K562 (cell line): ENCODE data around the gene ZNF32. TPM values are rescaled to one million over a fixed set of nuclear protein-coding genes. Genes with fewer than 3 reads are reported as not detected.
A peak's percentile ranks its signal among the peaks of the same experiment; 100 is the strongest.

ENCODE experiments used
- CXXC5 ChIP-seq: fragments of 250-450 bp; sonication (Bioruptor Pico); IDR thresholded peaks from 2 replicates; pipeline ENCODE4 v1.8.0; 2022; ENCODE audit warnings: inconsistent platforms, mild to moderate bottlenecking, moderate library complexity
- GABPA ChIP-seq: fragments of 200-800 bp; sonication (Bioruptor generic); conservative IDR thresholded peaks from 2 replicates; pipeline ENCODE4 v1.6.1; 2016; ENCODE audit warnings: low read depth, missing genetic modification characterization, missing compliant biosample characterization
- HNRNPL ChIP-seq: fragments of 200-400 bp; formaldehyde crosslinking; IDR thresholded peaks from 2 replicates; pipeline ENCODE4 v1.6.1; 2017; ENCODE audit warnings: low read depth, mild to moderate bottlenecking, low read length
- PHF8 ChIP-seq: fragments of 200-600 bp; sonication (generic); IDR thresholded peaks from 2 replicates; pipeline ENCODE4 v1.6.1; 2012; ENCODE audit warnings: mixed run types, mild to moderate bottlenecking, inconsistent platforms, low read length, moderate library complexity, borderline replicate concordance
- POLR2B ChIP-seq: fragments of 450-650 bp; IDR thresholded peaks from 2 replicates; pipeline ENCODE4 v1.6.1; 2018; ENCODE audit warnings: low read depth; ENCODE audit not compliant: partially characterized antibody
- POU5F1 ChIP-seq: fragments of 150-350 bp; IDR thresholded peaks from 2 replicates; pipeline ENCODE4 v1.6.1; 2014; ENCODE audit warnings: borderline replicate concordance, low read length, low read depth, mild to moderate bottlenecking; ENCODE audit not compliant: partially characterized antibody
- RAD21 ChIP-seq, 2 experiments: fragments of 250-450 bp in 1 of 2; fragments of 450-650 bp in 1 of 2; sonication (Bioruptor Pico) in 1 of 2; formaldehyde crosslinking in 1 of 2; IDR thresholded peaks in 1 of 2; conservative IDR thresholded peaks in 1 of 2; 2 replicates each; pipeline versions ENCODE4 v1.4.0 to v1.8.0; 2020 to 2022; ENCODE audit warnings: mild to moderate bottlenecking in 2 of 2, moderate library complexity in 1 of 2
- STAT5A ChIP-seq: IDR thresholded peaks from 2 replicates; pipeline ENCODE4 v1.6.1; 2012; ENCODE audit warnings: low read length, inconsistent platforms, borderline replicate concordance
- SUPT5H ChIP-seq: fragments of 450-650 bp; IDR thresholded peaks from 2 replicates; pipeline ENCODE4 v1.6.1; 2016
- ZEB2 ChIP-seq: fragments of 450-650 bp; IDR thresholded peaks from 2 replicates; pipeline ENCODE4 v1.6.1; 2016
- polyA plus RNA-seq, 8 experiments: library from polyadenylated mRNA; depleted of rRNA in 4 of 8; stranded (reverse) in 5 of 8; unstranded in 3 of 8; fragments of >200 nt; fragmentation: Nextera tagmentation in 2 of 8; fragmentation: Illumina TruSeq in 1 of 8; extraction: Ambion mirVana in 2 of 8; extraction: Trizol in 1 of 8; gene quantifications; 2 replicates each; pipeline versions ENCODE4 v1.2.1 to v1.2.3, GENCODE V29; 2011 to 2014; ENCODE audit warnings: inconsistent platforms in 1 of 8, missing spikeins in 1 of 8
- total RNA-seq, 7 experiments: library from RNA; depleted of rRNA in 6 of 7; stranded (reverse); fragments of >200 nt in 6 of 7; fragmentation: Illumina TruSeq in 2 of 7; extraction: Trizol in 2 of 7; gene quantifications; 2 replicates each; pipeline versions ENCODE4 v1.2.1 to v1.2.3, GENCODE V29; 2011 to 2021; ENCODE audit warnings: low replicate concordance in 1 of 7
- TF ChIP-seq, protein P1 (sequence below): sonication (generic); formaldehyde crosslinking; IDR thresholded peaks from 2 replicates; pipeline ENCODE4 v1.8.0; 2022; ENCODE audit warnings: mild to moderate bottlenecking, missing genetic modification reagents, borderline replicate concordance
- TF ChIP-seq, protein P2 (sequence below): fragments of 150-350 bp; conservative IDR thresholded peaks from 2 replicates; pipeline ENCODE4 v1.6.1; 2014; ENCODE audit warnings: low read length
- TF ChIP-seq, protein P3 (sequence below): IDR thresholded peaks from 2 replicates; pipeline ENCODE4 v1.6.1; 2011; ENCODE audit warnings: borderline replicate concordance, low read depth, mild to moderate bottlenecking, moderate library complexity, low read length; ENCODE audit not compliant: insufficient read depth, poor library complexity, severe bottlenecking
- TF ChIP-seq, protein P4 (sequence below), 3 experiments: fragments of 200-800 bp in 1 of 3; fragments of 250-450 bp in 1 of 3; fragments of 450-650 bp in 1 of 3; sonication (Bioruptor Pico) in 1 of 3; sonication (Bioruptor generic) in 1 of 3; formaldehyde crosslinking in 1 of 3; IDR thresholded peaks; 2 replicates each; pipeline versions ENCODE4 v1.6.1 to v1.8.0; 2016 to 2022; ENCODE audit warnings: mild to moderate bottlenecking in 2 of 3, missing genetic modification characterization in 2 of 3, missing compliant biosample characterization in 1 of 3, moderate library complexity in 1 of 3

The ZNF32 gene
- total and polyA plus RNA-seq, 9 of the 15 experiments (the other 6 are each of a cell fraction or from before 2014, with no cell fraction given): 17.3 to 57.0 (median 26.3) TPM

DNA sequence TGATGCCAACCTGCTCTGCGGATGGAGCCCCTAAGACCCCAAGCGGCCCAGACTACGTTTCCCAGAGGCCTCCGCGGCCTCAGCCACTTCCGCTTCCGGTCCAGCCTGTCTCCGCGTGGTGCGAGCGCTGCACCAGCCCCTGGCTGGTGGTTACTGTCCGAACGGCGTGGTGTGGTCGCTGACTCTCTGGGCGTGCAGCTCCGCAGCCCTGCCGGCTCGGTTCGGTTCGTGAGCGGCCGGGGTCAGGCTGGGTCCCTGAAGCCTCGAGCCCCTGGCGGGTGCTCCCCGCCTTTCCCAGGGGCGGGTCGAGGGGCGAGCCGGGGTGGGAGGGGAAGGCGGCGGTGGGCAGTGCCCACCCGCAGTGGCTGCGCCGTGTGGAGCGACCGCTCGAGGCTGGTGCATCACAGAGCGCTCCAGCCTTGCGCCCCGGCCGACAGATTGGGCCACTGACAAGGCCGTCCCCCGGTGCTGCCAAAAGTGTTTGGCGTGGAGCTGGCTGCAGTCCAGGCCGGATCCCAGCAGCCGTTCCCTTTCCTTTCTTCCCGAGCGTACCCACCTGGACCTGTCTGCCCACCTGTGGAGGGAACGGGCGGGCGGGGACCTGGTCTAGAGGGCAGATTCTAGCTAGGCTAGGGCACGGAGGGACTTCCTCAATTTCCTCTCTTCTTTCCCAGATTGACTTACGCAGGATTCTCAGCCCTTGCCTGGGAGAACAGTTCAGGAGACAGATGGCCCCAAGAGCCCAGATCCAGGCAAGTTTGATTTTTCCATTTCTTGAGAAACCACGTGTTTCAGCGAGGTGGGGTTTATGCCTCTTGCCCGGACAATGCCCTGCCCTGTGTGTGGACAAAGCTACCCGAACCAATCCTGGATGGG lies 42.1 kb downstream of the ZNF32 start, which contains the start of gene ZNF485 (continued):
- TF ChIP-seq, protein P1, sequence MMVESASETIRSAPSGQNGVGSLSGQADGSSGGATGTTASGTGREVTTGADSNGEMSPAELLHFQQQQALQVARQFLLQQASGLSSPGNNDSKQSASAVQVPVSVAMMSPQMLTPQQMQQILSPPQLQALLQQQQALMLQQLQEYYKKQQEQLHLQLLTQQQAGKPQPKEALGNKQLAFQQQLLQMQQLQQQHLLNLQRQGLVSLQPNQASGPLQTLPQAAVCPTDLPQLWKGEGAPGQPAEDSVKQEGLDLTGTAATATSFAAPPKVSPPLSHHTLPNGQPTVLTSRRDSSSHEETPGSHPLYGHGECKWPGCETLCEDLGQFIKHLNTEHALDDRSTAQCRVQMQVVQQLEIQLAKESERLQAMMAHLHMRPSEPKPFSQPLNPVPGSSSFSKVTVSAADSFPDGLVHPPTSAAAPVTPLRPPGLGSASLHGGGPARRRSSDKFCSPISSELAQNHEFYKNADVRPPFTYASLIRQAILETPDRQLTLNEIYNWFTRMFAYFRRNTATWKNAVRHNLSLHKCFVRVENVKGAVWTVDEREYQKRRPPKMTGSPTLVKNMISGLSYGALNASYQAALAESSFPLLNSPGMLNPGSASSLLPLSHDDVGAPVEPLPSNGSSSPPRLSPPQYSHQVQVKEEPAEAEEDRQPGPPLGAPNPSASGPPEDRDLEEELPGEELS: peak; percentile 66; the same call in 1 of the 2 replicates
- TF ChIP-seq RAD21 (CRISPR knock-in tag; conservative IDR thresholded peaks at IDR 0.05 in 1 of 2, IDR thresholded peaks at IDR 0.05 in 1 of 2): peak in 1 of 2 experiments; percentile 16; a peak in 1 of 4 replicates
- TF ChIP-seq POLR2B: peak; percentile 70
- TF ChIP-seq, protein P2, sequence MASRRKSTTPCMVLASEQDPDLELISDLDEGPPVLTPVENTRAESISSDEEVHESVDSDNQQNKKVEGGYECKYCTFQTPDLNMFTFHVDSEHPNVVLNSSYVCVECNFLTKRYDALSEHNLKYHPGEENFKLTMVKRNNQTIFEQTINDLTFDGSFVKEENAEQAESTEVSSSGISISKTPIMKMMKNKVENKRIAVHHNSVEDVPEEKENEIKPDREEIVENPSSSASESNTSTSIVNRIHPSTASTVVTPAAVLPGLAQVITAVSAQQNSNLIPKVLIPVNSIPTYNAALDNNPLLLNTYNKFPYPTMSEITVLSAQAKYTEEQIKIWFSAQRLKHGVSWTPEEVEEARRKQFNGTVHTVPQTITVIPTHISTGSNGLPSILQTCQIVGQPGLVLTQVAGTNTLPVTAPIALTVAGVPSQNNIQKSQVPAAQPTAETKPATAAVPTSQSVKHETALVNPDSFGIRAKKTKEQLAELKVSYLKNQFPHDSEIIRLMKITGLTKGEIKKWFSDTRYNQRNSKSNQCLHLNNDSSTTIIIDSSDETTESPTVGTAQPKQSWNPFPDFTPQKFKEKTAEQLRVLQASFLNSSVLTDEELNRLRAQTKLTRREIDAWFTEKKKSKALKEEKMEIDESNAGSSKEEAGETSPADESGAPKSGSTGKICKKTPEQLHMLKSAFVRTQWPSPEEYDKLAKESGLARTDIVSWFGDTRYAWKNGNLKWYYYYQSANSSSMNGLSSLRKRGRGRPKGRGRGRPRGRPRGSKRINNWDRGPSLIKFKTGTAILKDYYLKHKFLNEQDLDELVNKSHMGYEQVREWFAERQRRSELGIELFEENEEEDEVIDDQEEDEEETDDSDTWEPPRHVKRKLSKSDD: no peak
- TF ChIP-seq ZEB2: no peak
- TF ChIP-seq STAT5A: 0 out of 2 replicates have a peak, but pooled peaks have one; percentile 4
- peak; percentile 66 for TF ChIP-seq POU5F1
- peak; percentile 91 for TF ChIP-seq HNRNPL
- TF ChIP-seq, protein P3, sequence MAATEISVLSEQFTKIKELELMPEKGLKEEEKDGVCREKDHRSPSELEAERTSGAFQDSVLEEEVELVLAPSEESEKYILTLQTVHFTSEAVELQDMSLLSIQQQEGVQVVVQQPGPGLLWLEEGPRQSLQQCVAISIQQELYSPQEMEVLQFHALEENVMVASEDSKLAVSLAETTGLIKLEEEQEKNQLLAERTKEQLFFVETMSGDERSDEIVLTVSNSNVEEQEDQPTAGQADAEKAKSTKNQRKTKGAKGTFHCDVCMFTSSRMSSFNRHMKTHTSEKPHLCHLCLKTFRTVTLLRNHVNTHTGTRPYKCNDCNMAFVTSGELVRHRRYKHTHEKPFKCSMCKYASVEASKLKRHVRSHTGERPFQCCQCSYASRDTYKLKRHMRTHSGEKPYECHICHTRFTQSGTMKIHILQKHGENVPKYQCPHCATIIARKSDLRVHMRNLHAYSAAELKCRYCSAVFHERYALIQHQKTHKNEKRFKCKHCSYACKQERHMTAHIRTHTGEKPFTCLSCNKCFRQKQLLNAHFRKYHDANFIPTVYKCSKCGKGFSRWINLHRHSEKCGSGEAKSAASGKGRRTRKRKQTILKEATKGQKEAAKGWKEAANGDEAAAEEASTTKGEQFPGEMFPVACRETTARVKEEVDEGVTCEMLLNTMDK: no peak
- TF ChIP-seq SUPT5H: peak; percentile 86
- TF ChIP-seq PHF8: peak; percentile 84; the same call in 1 of the 2 replicates
- peak; percentile 99 for TF ChIP-seq GABPA (tag)
- TF ChIP-seq, protein P4, sequence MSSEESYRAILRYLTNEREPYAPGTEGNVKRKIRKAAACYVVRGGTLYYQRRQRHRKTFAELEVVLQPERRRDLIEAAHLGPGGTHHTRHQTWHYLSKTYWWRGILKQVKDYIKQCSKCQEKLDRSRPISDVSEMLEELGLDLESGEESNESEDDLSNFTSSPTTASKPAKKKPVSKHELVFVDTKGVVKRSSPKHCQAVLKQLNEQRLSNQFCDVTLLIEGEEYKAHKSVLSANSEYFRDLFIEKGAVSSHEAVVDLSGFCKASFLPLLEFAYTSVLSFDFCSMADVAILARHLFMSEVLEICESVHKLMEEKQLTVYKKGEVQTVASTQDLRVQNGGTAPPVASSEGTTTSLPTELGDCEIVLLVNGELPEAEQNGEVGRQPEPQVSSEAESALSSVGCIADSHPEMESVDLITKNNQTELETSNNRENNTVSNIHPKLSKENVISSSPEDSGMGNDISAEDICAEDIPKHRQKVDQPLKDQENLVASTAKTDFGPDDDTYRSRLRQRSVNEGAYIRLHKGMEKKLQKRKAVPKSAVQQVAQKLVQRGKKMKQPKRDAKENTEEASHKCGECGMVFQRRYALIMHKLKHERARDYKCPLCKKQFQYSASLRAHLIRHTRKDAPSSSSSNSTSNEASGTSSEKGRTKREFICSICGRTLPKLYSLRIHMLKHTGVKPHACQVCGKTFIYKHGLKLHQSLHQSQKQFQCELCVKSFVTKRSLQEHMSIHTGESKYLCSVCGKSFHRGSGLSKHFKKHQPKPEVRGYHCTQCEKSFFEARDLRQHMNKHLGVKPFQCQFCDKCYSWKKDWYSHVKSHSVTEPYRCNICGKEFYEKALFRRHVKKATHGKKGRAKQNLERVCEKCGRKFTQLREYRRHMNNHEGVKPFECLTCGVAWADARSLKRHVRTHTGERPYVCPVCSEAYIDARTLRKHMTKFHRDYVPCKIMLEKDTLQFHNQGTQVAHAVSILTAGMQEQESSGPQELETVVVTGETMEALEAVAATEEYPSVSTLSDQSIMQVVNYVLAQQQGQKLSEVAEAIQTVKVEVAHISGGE (CRISPR knock-in tag; IDR thresholded peaks at IDR 0.05): peak in 1 of 3 experiments; percentile 84; a peak in 2 of 6 replicates
- peak; percentile 65 for TF ChIP-seq CXXC5 (CRISPR knock-in tag)
